Measurements from ENCODE around the gene PSAT1.
A peak's percentile ranks its signal among the peaks of the same experiment; 100 is the strongest.

Gene PSAT1

DNA sequence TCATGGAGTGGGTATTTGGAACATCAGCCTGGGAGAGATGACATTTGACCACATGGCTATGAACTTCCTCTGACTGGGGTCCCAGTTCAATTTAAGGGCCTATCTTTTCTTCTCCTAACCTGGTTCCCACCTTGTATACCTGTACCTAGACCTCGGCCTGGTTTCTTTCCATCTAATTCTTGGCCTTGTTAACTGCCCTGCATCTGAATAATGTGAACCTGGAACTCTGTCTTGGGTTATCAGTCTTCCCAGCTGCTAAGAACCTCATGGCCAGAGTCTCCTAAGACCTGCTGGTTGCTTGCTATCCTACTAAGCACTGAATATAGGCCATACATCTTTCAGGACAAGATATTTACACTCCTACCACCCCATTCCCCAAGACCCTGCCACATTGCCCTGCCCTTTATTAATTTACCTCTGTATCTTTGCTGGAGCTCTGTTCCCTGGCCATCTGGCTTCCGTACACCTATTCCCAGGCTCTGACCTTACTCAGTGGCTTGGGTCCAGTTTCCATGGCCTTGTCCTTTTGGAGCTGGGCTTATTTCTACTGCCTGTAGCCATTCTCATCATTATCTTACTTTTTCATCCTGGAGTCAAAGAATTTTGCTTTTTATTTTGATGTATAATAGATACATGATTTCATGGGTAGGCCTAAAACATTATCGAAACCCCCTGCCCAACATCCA lies 6.6 kb downstream of the PSAT1 start:
- Mint-ChIP-seq H3K27me3 (no peaks in the 10 kb centered on the region), H3K9me3 (no peaks in the 10 kb centered on the region), H3K27ac (peak overlapping the region in 1 of 2 donors; percentile 43), H3K4me3 (no peak overlapping the region), H3K4me1 (peaks cover 33% of the 10 kb centered on the region)
- DNase-seq (no peak), ATAC-seq (no peak)

DNA sequence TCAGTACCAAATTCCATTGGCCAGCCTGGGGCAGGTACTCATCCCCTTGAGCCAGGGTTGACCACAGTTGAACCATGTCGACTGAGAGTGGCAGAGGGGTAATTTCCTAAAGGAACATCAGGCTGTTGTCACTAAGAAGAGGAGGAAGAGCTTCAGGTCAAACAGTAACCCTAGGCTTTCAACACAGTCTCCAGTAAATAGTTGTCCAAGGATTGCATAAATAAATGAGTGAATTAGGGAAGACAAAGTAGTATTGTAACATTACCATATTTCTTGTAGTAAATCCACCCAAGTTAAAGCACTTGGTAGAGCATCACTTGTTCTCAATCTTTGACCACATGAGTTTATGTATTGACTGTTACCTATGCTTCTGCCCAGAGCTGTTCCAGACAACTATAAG lies 7.4 kb downstream of the PSAT1 start:
- peaks cover 28% of the 10 kb centered on the region for H3K4me1 Mint-ChIP-seq
- H3K4me3 Mint-ChIP-seq, result no peak overlapping the region
- DNase-seq (no peak), ATAC-seq (no peak)
- no peaks in the 10 kb centered on the region for H3K27me3 Mint-ChIP-seq
- no peaks in the 10 kb centered on the region for H3K9me3 Mint-ChIP-seq
- H3K27ac Mint-ChIP-seq, result no peak overlapping the region

DNA sequence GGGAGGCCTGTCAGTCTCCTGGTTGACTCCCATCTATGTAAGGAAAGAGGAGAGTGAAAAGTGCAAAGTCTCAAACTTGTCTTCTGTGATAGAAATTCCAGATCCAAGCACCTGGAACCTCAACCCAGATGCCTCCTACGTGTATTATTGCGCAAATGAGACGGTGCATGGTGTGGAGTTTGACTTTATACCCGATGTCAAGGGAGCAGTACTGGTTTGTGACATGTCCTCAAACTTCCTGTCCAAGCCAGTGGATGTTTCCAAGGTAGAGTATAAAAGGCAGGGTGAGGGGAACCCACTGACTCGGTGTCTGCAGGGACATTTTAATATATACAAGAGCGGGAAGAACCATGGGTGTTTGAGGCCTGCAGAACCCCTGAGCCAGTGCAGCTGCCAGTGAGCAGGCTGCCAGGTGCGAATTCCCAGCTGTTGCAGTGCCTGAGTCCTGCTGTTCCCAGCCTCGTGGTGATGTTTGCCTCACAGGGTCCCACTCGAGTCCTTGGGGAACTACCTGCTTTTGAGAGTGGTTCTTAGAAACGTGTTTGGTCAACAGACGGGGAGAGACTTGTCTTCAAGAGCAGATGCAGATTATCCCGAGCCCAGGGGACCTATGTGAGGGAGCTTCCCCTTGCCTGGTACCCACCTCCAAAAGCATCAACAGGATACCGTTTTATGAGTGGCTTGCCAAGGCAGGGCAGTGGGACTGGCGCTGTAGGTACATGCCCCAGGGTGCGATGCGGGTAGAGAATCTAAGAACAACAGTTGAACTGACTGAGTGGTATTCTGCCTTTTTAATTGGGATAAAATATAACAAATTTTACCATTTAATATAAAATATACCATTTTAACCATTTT lies 9.5 kb downstream of the PSAT1 start:
- no peaks in the 10 kb centered on the region for H3K27me3 Mint-ChIP-seq
- no peaks in the 10 kb centered on the region for H3K9me3 Mint-ChIP-seq
- DNase-seq, result no peak
- no peak for ATAC-seq
- H3K27ac Mint-ChIP-seq, result peak overlapping the region in 1 of 2 donors; percentile 72
- H3K4me3 Mint-ChIP-seq, result no peak overlapping the region
- peaks cover 19% of the 10 kb centered on the region for H3K4me1 Mint-ChIP-seq

DNA sequence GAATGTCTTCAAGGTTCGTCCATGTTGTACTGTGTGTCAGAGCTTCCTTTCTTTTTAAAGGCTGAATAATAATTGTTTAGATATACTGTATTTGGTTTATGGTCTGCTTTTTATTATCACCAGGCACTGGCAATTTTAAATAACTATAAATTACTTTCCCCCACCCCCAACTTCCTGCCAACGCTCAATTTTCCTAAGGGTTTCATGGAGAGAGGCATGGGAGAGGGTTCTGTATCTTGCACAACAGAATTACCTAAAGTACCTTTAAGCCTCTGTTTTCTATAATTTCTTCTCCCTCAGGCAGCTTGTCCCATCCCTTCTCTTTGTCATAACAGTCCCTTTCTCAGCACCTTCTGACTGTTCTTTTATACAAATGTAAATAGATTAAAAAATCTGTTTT lies 10.4 kb downstream of the PSAT1 start:
- H3K4me3 Mint-ChIP-seq, result no peak overlapping the region
- H3K27me3 Mint-ChIP-seq, result no peaks in the 10 kb centered on the region
- peaks cover 13% of the 10 kb centered on the region for H3K4me1 Mint-ChIP-seq
- H3K27ac Mint-ChIP-seq, result no peak overlapping the region
- DNase-seq, result no peak
- no peaks in the 10 kb centered on the region for H3K9me3 Mint-ChIP-seq
- no peak for ATAC-seq

DNA sequence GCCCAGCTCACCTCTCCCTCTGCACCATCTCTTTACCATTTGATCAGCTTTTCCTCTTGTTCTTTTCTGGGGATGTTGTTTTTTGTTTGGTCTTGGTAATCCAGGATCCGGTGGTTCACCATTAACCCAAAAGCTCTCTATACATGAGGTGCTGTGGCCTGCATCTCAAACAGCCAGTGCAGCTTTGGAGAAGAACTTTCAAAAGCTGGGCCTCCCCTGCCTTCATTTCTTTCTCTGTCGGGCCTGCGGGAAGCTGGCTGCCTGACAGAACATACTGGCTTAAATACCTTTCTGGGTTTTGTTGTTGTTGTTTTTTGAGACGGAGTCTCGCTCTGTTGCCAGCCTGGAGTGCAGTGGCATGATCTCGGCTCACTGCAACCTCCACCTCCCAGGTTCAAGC lies 12.1 kb downstream of the PSAT1 start:
- H3K4me3 Mint-ChIP-seq, result no peak overlapping the region
- H3K27ac Mint-ChIP-seq, result no peak overlapping the region
- H3K9me3 Mint-ChIP-seq, result no peaks in the 10 kb centered on the region
- H3K4me1 Mint-ChIP-seq, result peaks cover 4% of the 10 kb centered on the region
- ATAC-seq (no peak), DNase-seq (no peak)
- H3K27me3 Mint-ChIP-seq, result no peaks in the 10 kb centered on the region

DNA sequence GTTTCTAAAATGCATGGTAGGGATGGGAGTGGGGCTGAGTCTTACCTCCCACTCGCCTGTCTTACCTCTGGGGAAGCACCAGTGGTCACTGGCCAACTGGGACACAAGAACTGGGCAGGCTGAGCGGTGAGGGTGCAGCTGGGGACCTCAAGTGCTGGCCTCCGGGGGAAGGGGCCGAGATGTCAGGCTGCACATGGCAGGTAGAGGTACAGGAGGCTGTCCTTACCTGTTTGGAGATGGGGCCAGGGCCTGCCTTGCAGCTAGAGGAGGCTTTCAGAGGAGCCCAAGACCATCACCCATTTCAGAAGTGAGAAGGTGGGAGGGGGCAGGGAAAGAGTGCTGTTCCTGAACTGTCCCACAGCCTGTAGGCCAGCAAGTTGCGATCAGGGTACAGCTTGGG lies 14.2 kb downstream of the PSAT1 start:
- Mint-ChIP-seq H3K4me1 (peaks cover 12% of the 10 kb centered on the region), H3K27ac (no peak overlapping the region), H3K4me3 (no peak overlapping the region), H3K9me3 (no peaks in the 10 kb centered on the region), H3K27me3 (no peaks in the 10 kb centered on the region)
- no peak for ATAC-seq
- DNase-seq, result no peak

DNA sequence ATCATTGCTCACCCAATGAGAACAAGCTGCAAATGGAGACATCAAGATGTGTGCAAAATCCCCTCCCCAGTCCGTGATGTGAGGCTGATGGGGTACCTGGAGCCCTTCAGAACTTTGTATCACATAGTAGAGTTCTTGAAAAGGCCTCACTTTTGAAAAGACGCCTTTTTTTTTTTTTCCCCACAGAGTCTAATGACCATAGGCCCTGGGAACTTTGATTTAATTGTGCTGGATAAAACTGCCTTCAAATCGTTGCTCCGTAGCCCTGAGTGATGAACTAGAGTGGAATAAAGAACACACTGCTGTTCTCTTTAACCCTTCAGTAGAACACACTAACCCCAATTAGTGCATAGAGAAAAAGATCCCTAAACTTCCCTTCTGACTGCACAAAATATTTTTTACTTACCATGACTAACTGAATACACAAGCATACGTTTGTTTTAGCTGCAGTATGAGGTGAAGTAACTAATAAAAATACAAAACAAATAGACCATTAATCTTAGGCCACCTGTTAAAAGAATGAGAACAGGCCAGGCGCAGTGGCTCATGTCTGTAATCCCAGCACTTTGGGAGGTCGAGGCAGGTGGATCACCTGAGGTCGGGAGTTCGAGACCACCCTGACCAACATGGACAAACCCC lies 15.1 kb downstream of the PSAT1 start:
- no peak overlapping the region for H3K27ac Mint-ChIP-seq
- DNase-seq (no peak), ATAC-seq (no peak)
- H3K27me3 Mint-ChIP-seq, result no peaks in the 10 kb centered on the region
- peaks cover 12% of the 10 kb centered on the region for H3K4me1 Mint-ChIP-seq
- H3K4me3 Mint-ChIP-seq, result no peak overlapping the region
- no peaks in the 10 kb centered on the region for H3K9me3 Mint-ChIP-seq

DNA sequence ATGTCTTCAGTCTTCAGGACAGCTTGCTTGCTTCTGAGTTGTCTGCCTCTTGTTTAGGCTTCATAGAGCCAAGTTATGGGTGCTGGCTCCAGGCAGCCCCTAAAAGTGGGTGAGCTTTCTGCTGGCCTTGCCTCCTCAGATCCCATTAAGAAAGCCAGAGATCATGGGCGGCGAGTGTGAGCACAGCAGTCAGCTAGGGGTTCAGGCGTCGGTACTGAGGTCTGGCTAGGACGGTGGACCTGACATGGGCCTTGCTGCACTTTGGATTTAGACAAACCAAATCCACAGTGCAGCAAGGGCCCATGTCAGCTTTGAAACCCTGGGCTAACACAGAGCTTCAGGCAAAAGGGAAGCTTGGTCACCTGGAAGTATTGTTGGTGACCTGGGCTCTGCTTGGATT lies 17.6 kb downstream of the PSAT1 start:
- Mint-ChIP-seq H3K4me3 (no peak overlapping the region), H3K27me3 (no peaks in the 10 kb centered on the region), H3K4me1 (peaks cover 12% of the 10 kb centered on the region), H3K9me3 (no peaks in the 10 kb centered on the region), H3K27ac (peak overlapping the region in 1 of 2 donors; percentile 40)
- peak; percentile 16 for ATAC-seq
- no peak for DNase-seq

DNA sequence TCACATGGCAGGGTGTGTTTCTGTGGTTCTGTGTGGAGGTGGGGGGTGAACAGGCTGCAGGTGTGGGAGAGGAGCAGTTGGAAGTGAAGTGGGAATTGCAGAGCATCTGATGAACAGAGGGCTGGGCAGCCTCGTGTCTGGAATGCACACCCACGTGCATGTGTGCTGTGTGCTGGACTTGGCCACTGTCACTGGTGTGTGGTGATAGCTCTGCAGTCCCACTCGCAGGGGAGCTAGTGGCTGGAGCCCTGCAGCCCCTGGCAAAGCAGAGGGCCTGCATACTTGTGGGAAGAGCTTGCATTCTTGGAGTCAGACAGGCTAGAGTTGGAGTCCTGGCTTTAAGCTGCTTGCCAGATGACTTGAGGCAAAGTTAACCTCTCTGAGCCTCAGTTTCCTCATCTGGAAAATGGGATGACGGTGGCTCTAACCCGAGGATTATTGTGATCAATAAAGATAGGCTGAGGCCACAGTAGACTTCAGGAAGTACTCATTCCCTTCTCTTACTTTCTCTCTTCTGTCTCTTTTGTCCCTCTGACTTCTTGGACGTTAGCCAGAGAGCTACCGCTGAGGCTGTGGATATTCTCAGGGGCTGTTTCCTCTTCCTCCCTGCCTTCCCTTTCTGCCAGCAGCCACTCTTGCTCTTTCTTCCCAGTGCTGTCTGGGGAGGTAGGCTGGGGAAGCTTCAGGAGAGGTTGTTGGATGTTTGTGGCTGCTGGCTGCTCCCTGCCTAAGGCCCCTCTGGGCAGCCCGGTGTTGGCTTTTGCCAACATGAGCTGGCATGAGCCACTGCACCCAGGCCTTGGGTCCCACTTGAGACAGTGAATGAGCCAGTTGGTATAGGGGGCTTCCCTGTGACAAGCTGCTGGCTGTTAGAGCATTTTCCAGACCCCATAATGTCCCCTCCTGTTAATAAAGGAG lies 18.3 kb downstream of the PSAT1 start:
- Mint-ChIP-seq H3K27me3 (no peaks in the 10 kb centered on the region), H3K27ac (peak overlapping the region in 1 of 2 donors; percentile 50), H3K4me1 (peaks cover 12% of the 10 kb centered on the region), H3K9me3 (peaks cover 0 to 6% of the 10 kb centered on the region in 2 donors), H3K4me3 (no peak overlapping the region)
- DNase-seq (no peak), ATAC-seq (no peak)

DNA sequence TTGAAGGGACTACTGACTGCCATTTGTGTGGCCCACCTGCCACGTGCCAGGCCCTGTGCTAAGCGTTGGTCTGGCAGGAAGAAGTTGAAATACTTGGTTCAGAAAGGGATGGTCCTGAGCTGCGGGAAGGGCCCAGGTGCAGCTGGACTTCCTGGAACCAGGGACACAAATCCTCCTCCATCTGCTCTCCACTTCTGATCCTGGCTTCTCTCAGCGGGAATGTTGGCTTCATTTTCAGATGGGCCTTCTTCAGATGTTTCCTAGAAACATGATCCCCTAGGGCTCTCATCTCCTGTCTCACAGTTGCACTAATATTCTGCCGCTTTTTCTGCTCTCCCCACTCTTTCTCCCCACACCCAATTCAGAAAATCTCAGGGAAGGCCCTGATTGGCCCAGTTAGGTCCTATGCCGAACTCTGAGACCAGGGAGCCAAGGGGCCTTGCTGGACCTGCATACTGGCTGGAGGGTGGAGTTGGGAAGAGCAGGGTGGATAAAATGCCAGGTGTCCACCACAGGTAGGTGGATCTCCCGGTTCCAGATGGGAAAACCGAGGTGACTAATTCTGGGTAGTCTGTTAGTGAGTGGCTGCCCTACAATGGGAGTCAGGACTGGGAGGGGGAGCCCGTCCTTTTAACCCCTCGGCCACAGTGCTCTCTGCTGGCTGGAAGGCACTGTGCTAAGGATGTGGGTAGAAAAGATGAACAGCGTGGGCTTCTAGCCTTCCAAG lies 19.4 kb downstream of the PSAT1 start:
- Mint-ChIP-seq H3K27ac (peak overlapping the region in 1 of 2 donors; percentile 85), H3K4me1 (peaks cover 17% of the 10 kb centered on the region), H3K27me3 (no peaks in the 10 kb centered on the region), H3K9me3 (peaks cover 0 to 7% of the 10 kb centered on the region in 2 donors), H3K4me3 (no peak overlapping the region)
- ATAC-seq (no peak), DNase-seq (no peak)

DNA sequence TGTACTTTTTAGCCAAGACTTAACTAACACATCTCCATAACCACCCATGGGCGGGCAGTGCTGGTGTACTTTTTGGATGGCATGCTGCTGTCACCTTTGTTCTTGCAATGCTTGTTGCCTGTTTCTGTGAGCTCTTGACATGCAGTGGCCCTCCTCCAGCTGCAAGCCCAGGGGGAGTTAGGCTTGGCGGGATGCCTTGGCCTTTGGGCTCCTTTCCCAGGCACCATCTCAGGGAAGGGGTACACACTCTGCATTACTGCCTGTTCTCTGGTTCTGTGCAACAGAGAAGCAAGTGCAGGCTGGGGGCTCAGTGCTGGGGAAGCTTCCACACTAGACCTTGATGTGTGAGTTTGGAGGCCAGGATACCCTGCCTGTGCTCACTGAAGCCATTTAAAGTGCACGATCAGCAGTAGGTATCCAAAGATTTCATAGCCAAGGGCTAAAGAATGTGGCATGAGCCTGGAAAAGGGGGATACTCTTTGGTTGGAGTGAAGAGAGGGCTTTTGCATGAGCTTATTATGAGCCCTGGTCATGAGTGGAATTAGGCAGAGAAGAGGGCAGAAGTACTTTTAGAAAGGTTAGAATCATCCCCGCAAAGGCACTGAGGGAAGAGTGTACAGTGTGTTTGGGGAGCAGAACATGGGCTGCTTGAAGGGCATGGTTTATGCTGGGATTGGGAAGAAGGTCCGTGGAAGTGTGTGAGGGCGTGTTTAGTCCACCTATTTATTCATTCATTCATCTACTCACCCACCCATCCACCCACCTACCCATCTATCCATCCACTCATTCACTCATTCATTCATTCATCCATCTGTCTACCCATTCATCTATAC lies 22.5 kb downstream of the PSAT1 start:
- H3K4me3 Mint-ChIP-seq, result no peak overlapping the region
- peaks cover 22% of the 10 kb centered on the region for H3K4me1 Mint-ChIP-seq
- DNase-seq (no peak), ATAC-seq (no peak)
- peaks cover 0 to 7% of the 10 kb centered on the region in 2 donors for H3K9me3 Mint-ChIP-seq
- H3K27ac Mint-ChIP-seq, result peak overlapping the region; percentile 1 to 14
- no peaks in the 10 kb centered on the region for H3K27me3 Mint-ChIP-seq

DNA sequence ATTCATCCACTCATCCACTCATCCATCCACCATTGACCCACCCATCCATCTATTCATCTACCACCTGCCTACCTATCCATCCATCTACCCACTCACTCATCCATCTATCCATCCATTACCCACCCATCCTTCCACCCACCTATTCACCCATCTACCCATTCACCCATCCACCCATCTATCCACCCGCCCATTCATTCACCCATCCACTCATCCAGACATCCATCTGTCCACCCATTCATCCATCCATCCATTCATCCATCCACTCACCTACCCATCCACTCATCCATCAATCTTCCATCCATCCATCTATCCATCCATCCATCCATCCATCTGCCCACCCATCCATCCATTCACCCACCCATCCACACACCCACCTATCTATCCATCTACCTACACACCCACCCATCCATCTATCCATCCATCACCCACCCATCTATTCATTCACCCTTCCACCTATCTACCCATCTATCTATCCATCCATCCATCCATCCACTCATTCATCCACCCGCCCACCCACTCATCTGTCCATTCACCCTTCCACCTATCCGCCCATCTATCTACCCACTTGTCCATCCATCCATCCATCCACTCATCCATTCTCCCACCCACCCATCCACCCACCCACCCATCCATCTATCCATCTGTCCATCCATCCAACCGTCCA lies 23.2 kb downstream of the PSAT1 start:
- Mint-ChIP-seq H3K4me3 (no peak overlapping the region), H3K27ac (peak overlapping the region in 1 of 2 donors; percentile 1), H3K9me3 (peaks cover 0 to 7% of the 10 kb centered on the region in 2 donors), H3K4me1 (peaks cover 15% of the 10 kb centered on the region), H3K27me3 (no peaks in the 10 kb centered on the region)
- ATAC-seq (no peak), DNase-seq (no peak)

DNA sequence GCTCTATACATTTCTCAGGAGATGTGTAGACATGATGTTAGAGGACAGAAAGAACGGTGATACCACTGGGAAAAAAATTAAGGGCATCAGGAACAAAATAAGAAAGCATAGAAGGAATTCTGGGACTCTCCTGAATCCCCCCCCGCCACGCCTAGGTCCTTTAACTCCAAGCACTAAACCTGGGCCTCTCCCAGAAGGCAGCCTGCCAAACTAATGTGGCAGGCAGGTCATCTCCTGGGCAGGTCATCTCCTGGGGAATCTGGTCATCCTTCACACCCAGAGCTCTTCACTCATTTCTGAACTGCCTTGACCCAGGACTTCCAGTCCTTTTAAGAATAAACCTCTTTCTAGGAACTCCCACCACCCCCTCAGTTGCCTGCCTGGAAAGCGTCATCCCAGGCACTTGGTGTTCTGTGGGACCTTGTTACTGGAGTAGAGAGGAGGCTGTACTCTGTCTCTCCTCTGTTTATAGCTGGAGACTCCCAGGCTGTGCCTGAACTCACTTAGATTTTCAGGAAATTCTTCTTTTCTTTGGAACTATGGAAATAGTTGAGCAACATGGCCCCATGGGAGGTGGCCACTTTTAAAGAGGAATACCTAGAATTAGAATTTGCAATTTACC lies 24.1 kb downstream of the PSAT1 start:
- Mint-ChIP-seq H3K4me1 (peaks cover 10% of the 10 kb centered on the region), H3K27ac (peak overlapping the region in 1 of 2 donors; percentile 94), H3K4me3 (no peak overlapping the region), H3K9me3 (peaks cover 0 to 7% of the 10 kb centered on the region in 2 donors), H3K27me3 (no peaks in the 10 kb centered on the region)
- DNase-seq, result no peak
- ATAC-seq, result no peak
